H1 (cell line): ENCODE results near the gene SOX15. TPM values are rescaled to one million over a fixed set of nuclear protein-coding genes. Genes with fewer than 3 reads are reported as not detected.
A peak's percentile ranks its signal among the peaks of the same experiment; 100 is the strongest.

ENCODE experiments used
- CTCF ChIA-PET: fragments of 300-600 bp; sonication (Branson Sonifier 250); formaldehyde crosslinking; loops from one replicate; lab custom pipeline; 2021; ENCODE audit not compliant: partially characterized antibody; lab: Charles Lee
- POLR2A ChIA-PET: fragments of 300-600 bp; sonication (Branson Sonifier 250); formaldehyde crosslinking; loops from one replicate; lab custom pipeline; 2021; ENCODE audit warnings: inconsistent platforms; ENCODE audit not compliant: partially characterized antibody; lab: Charles Lee
- DNase-seq, 2 experiments: peaks; one replicate each; pipeline versions ENCODE4 v3.0.0 to v3.0.0-alpha.2; 2010 to 2022; ENCODE audit warnings: low spot score in 2 of 2, low read depth in 1 of 2, mixed read lengths in 1 of 2
- FAIRE-seq: peaks from 2 replicates; lab custom pipeline; 2011; peaks lifted over from hg19 to GRCh38; lab: Jason Lieb, UNC
- H2AFZ ChIP-seq: 2 replicates; pipeline ENCODE4 v1.8.1; 2012; ENCODE audit warnings: low read length, inconsistent platforms
- H2AK5ac ChIP-seq: 2 replicates; pipeline ENCODE4 v1.6.1; 2013; ENCODE audit warnings: low read depth, low read length
- H2BK120ac ChIP-seq: replicated peaks from 2 replicates; pipeline ENCODE3; 2013; ENCODE audit warnings: low read depth, low read length, inconsistent platforms
- H2BK12ac ChIP-seq: 2 replicates; pipeline ENCODE4 v1.6.1; 2013; ENCODE audit warnings: low read depth, low read length
- H2BK15ac ChIP-seq: 2 replicates; pipeline ENCODE4 v1.6.1; 2013; ENCODE audit warnings: low read length
- H2BK20ac ChIP-seq: 2 replicates; pipeline ENCODE4 v1.6.1; 2013; ENCODE audit warnings: low read length
- H2BK5ac ChIP-seq: 2 replicates; pipeline ENCODE4 v1.6.1; 2013; ENCODE audit warnings: low read depth, low read length
- H3K14ac ChIP-seq: 2 replicates; pipeline ENCODE4 v1.6.1; 2013; ENCODE audit warnings: inconsistent platforms; ENCODE audit not compliant: insufficient read length
- H3K18ac ChIP-seq: 2 replicates; pipeline ENCODE4 v1.6.1; 2013; ENCODE audit warnings: low read length; ENCODE audit errors: extremely low read depth
- H3K23ac ChIP-seq: 2 replicates; pipeline ENCODE4 v1.6.1; 2013; ENCODE audit warnings: inconsistent platforms; ENCODE audit not compliant: insufficient read length
- H3K23me2 ChIP-seq: 2 replicates; pipeline ENCODE4 v1.6.1; 2013; ENCODE audit warnings: low read depth, low read length
- H3K27ac ChIP-seq: 2 replicates; pipeline ENCODE4 v1.6.1; 2011; ENCODE audit warnings: low read depth, low read length, inconsistent platforms
- H3K27me3 ChIP-seq, 4 experiments: replicated peaks in 1 of 4; 1 replicate in 1 of 4; 2 replicates in 3 of 4; pipeline versions ENCODE4 v1.6.1 to v1.8.1; 2011 to 2013; ENCODE audit warnings: low read length in 3 of 4, mild to moderate bottlenecking in 3 of 4, inconsistent platforms in 2 of 4, mixed read lengths in 2 of 4, moderate library complexity in 1 of 4; ENCODE audit not compliant: control insufficient read depth in 3 of 4, insufficient read depth in 3 of 4; ENCODE audit errors: extremely low read depth in 1 of 4
- H3K36me3 ChIP-seq, 4 experiments: 2 replicates each; pipeline versions ENCODE4 v1.6.1 to v1.8.1; 2011 to 2013; ENCODE audit warnings: mild to moderate bottlenecking in 4 of 4, low read length in 3 of 4, moderate library complexity in 2 of 4, control low read depth in 1 of 4, inconsistent platforms in 1 of 4; ENCODE audit not compliant: insufficient read depth in 4 of 4, control insufficient read depth in 2 of 4
- H3K4ac ChIP-seq: replicated peaks from 2 replicates; pipeline ENCODE3; 2013; ENCODE audit warnings: low read length, low read depth, mixed read lengths, inconsistent platforms; ENCODE audit not compliant: insufficient read length
- H3K4me1 ChIP-seq, 4 experiments: replicated peaks in 1 of 4; 1 replicate in 1 of 4; 2 replicates in 3 of 4; pipeline versions ENCODE4 v1.6.1 to v1.8.1; 2011 to 2013; ENCODE audit warnings: low read length in 3 of 4, inconsistent platforms in 2 of 4, mixed read lengths in 1 of 4; ENCODE audit not compliant: insufficient read depth in 4 of 4, control insufficient read depth in 3 of 4
- H3K4me2 ChIP-seq, 2 experiments: 2 replicates each; pipeline versions ENCODE4 v1.6.1 to v1.8.1; 2011 to 2013; ENCODE audit warnings: low read depth in 2 of 2, low read length in 2 of 2, control low read depth in 1 of 2, inconsistent platforms in 1 of 2, mild to moderate bottlenecking in 1 of 2; ENCODE audit not compliant: insufficient read depth in 1 of 2
- H3K4me3 ChIP-seq, 4 experiments: fragments of 200-600, 300-600 bp in 1 of 4; sonication (generic), shearing (Covaris generic), sonication (Bioruptor Twin) in 1 of 4; 2 replicates each; pipeline versions ENCODE4 v1.5.1 to v1.8.1; 2011 to 2016; ENCODE audit warnings: low read length in 4 of 4, low read depth in 3 of 4, control low read depth in 2 of 4, inconsistent platforms in 2 of 4, mild to moderate bottlenecking in 2 of 4, mixed read lengths in 1 of 4, moderate library complexity in 1 of 4; ENCODE audit not compliant: insufficient read depth in 2 of 4; ENCODE audit errors: extremely low read depth in 1 of 4
- H3K56ac ChIP-seq: replicated peaks from 2 replicates; pipeline ENCODE3; 2013; ENCODE audit warnings: low read depth, mild to moderate bottlenecking, mixed read lengths, low read length, inconsistent platforms; ENCODE audit not compliant: insufficient read length
- H3K79me1 ChIP-seq: 2 replicates; pipeline ENCODE4 v1.6.1; 2013; ENCODE audit warnings: low read depth, low read length, control low read depth
- H3K79me2 ChIP-seq, 2 experiments: 2 replicates each; pipeline versions ENCODE4 v1.6.1 to v1.8.1; 2012 to 2013; ENCODE audit warnings: low read length in 2 of 2, mild to moderate bottlenecking in 2 of 2, inconsistent platforms in 1 of 2; ENCODE audit not compliant: insufficient read depth in 2 of 2, control insufficient read depth in 1 of 2
- H3K9ac ChIP-seq, 4 experiments: replicated peaks in 1 of 4; 1 replicate in 1 of 4; 2 replicates in 3 of 4; pipeline versions ENCODE4 v1.6.1 to v1.8.1; 2011 to 2013; ENCODE audit warnings: low read depth in 3 of 4, low read length in 3 of 4, control low read depth in 2 of 4, mild to moderate bottlenecking in 2 of 4, moderate library complexity in 2 of 4, inconsistent platforms in 1 of 4; ENCODE audit errors: extremely low read depth in 1 of 4
- H3K9me3 ChIP-seq, 2 experiments: 2 replicates each; pipeline versions ENCODE4 v1.6.1 to v1.8.1; 2012 to 2013; ENCODE audit warnings: mild to moderate bottlenecking in 2 of 2, moderate library complexity in 2 of 2, control low read depth in 1 of 2, inconsistent platforms in 1 of 2, low read depth in 1 of 2, low read length in 1 of 2, mixed read lengths in 1 of 2; ENCODE audit not compliant: insufficient read depth in 2 of 2
- H4K20me1 ChIP-seq, 2 experiments: replicated peaks in 1 of 2; 2 replicates each; pipeline versions ENCODE3 to v1.8.1; 2011 to 2013; ENCODE audit warnings: inconsistent platforms in 2 of 2, low read length in 2 of 2, mild to moderate bottlenecking in 1 of 2; ENCODE audit not compliant: insufficient read depth in 2 of 2, control insufficient read depth in 1 of 2
- H4K5ac ChIP-seq: 2 replicates; pipeline ENCODE4 v1.6.1; 2013; ENCODE audit warnings: low read length, low read depth, mixed read lengths, inconsistent platforms; ENCODE audit not compliant: insufficient read length
- H4K8ac ChIP-seq: 2 replicates; pipeline ENCODE4 v1.8.0; 2013; ENCODE audit warnings: mild to moderate bottlenecking, moderate library complexity, low read length, inconsistent platforms; ENCODE audit not compliant: insufficient read depth; ENCODE audit errors: extremely low read depth
- H4K91ac ChIP-seq: replicated peaks from 2 replicates; pipeline ENCODE3; 2013; ENCODE audit warnings: low read length, mixed read lengths, inconsistent platforms; ENCODE audit not compliant: insufficient read length
- NRF1 ChIP-seq: IDR thresholded peaks from 2 replicates; pipeline ENCODE4 v1.6.1; 2011; ENCODE audit warnings: mild to moderate bottlenecking, low read depth, low read length, improper control_type of control experiment
- PHF8 ChIP-seq: fragments of 200-600 bp; sonication (generic); conservative IDR thresholded peaks from 2 replicates; pipeline ENCODE4 v1.7.1; 2012; ENCODE audit warnings: low read depth, mild to moderate bottlenecking, inconsistent platforms, low read length, moderate library complexity
- POLR2A ChIP-seq, 2 experiments: IDR thresholded peaks; 1 replicate in 1 of 2; 2 replicates in 1 of 2; pipeline ENCODE4 v1.6.1; 2011; ENCODE audit warnings: low read depth in 2 of 2, low read length in 2 of 2, mild to moderate bottlenecking in 2 of 2; ENCODE audit errors: control extremely low read depth in 1 of 2
- POLR2AphosphoS5 ChIP-seq: IDR thresholded peaks from 2 replicates; pipeline ENCODE4 v1.6.1; 2011; ENCODE audit warnings: low read depth, low read length
- SUZ12 ChIP-seq: fragments of 200-600 bp; sonication (generic); IDR thresholded peaks from 2 replicates; pipeline ENCODE4 v1.6.1; 2012; ENCODE audit warnings: mild to moderate bottlenecking, inconsistent platforms, low read length, moderate library complexity, mixed read lengths
- WGBS, 2 experiments: shearing (Covaris generic) in 1 of 2; methylation state at CpG; one replicate each; pipeline versions ENCODE4 v1.1.6 to v1.1.7; 2013 to 2015; ENCODE audit warnings: low lambda C conversion rate in 2 of 2, mixed read lengths in 2 of 2, inconsistent platforms in 1 of 2, low coverage in 1 of 2, missing lambda C conversion rate in 1 of 2; ENCODE audit not compliant: insufficient replicate concordance in 2 of 2, insufficient coverage in 1 of 2, insufficient read length in 1 of 2; ENCODE audit errors: extremely low coverage in 1 of 2, missing lambda C conversion rate in 1 of 2; 5-methylcytosine and 5-hydroxymethylcytosine counted together
- polyA plus RNA-seq, 7 experiments: library from polyadenylated mRNA; depleted of rRNA in 3 of 7; stranded (reverse) in 5 of 7; unstranded in 2 of 7; fragments of >200 nt in 5 of 7; fragments of 200-250 nt in 2 of 7; gene quantifications; 1 replicate in 5 of 7; 2 replicates in 1 of 7; 4 replicates in 1 of 7; pipeline versions ENCODE4 v1.2.1 to v1.2.3, GENCODE V29; 2011 to 2013; ENCODE audit warnings: missing spikeins in 2 of 7, mixed read lengths in 2 of 7
- total RNA-seq: library from RNA; stranded (reverse); fragmentation: NEBNext Ultra II Directional; extraction: Animal tissue kit (Norgen Biotek cat#: 25700); gene quantifications from 2 replicates; pipeline ENCODE4 v1.2.1, GENCODE V29; 2021

SOX15 gene
- total and polyA plus RNA-seq, 2 of the 8 experiments (the other 6 are each of a cell fraction or from before 2014, with no cell fraction given) = 14.3 to 26.8 TPM

- H3K56ac ChIP-seq = no peak overlapping the region
- no peak overlapping the region for H3K14ac ChIP-seq
- peaks cover 6 to 25% (median 18%) of the 10 kb centered on the region in 4 experiments for H3K4me1 ChIP-seq
- H3K23ac ChIP-seq = no peak overlapping the region
- H2BK20ac ChIP-seq = no peak overlapping the region
- H4K91ac ChIP-seq = no peak overlapping the region
- no peak overlapping the region for H3K27ac ChIP-seq
- no peak overlapping the region for H2BK12ac ChIP-seq
- FAIRE-seq (no peak), DNase-seq (no peak)
- no peak overlapping the region for H2AFZ ChIP-seq
- H3K9ac ChIP-seq = peak overlapping the region in 3 of 4 experiments; percentile 34 to 40 (median 40); a peak in 4 of 7 replicates
- H3K9me3 ChIP-seq = no peaks in the 10 kb centered on the region
- CTCF ChIA-PET = interaction anchor here (0.6 to 2.8 kb wide), 36 partner anchors 8 to 252 kb away, joined by 3 to 24 read pairs (median 4); partner anchors contain the start of genes ACAP1, CD68, FXR2 and PLSCR3
- peak overlapping the region; percentile 59 to 73 (median 69) for H3K4me3 ChIP-seq
- H4K8ac ChIP-seq = peak overlapping the region; percentile 54; the same call in 1 of the 2 replicates
- H2BK15ac ChIP-seq = no peak overlapping the region; the same call in 1 of the 2 replicates
- peaks cover 18% of the 10 kb centered on the region; the same call in 1 of the 2 replicates for H3K23me2 ChIP-seq
- H2BK5ac ChIP-seq = no peak overlapping the region
- TF ChIP-seq POLR2AphosphoS5 (0 out of 2 replicates have a peak, but pooled peaks have one; percentile 8), NRF1 (no peak), SUZ12 (0 out of 2 replicates have a peak, but pooled peaks have one; percentile 27), PHF8 (0 out of 2 replicates have a peak, but pooled peaks have one; percentile 10), POLR2A (IDR thresholded peaks at IDR 0.05; ENCODE audit: control extremely low read depth in 1 of 2, low read depth in 2 of 2, low read length in 2 of 2) (peak in 1 of 2 experiments; percentile 8; a peak in 1 of 3 replicates)
- WGBS, 2 experiments = 59% methylated on average over 24 of the region's 30 CpGs; no CpG with 5 or more reads in 1 of the 2 experiments
- H3K4ac ChIP-seq = no peak overlapping the region
- peak overlapping the region; percentile 60 for H3K18ac ChIP-seq
- POLR2A ChIA-PET = interaction anchor here (0.7 to 28.5 kb wide), 34 partner anchors 10 to 618 kb away, joined by 3 to 1144 read pairs (median 5); partner anchors contain the start of genes ATP1B2, CD68, DNAH2 and EFNB3
- H2BK120ac ChIP-seq = no peak overlapping the region
- H2AK5ac ChIP-seq = no peak overlapping the region; the same call in 1 of the 2 replicates
- no peaks in the 10 kb centered on the region for H3K27me3 ChIP-seq
- peaks cover 0 to 2% of the 10 kb centered on the region in 2 experiments for H4K20me1 ChIP-seq
- H3K4me2 ChIP-seq = peak overlapping the region; percentile 71 to 85
- H3K79me1 ChIP-seq = no peaks in the 10 kb centered on the region; the same call in none of the 2 replicates
- H3K79me2 ChIP-seq = no peaks in the 10 kb centered on the region
- peak overlapping the region; percentile 18 for H4K5ac ChIP-seq
- H3K36me3 ChIP-seq = peaks cover 9 to 33% (median 18%) of the 10 kb centered on the region in 4 experiments; a peak in 7 of 8 replicates
Observed at GRCh38 chr17:7588553-7589203, 1.2 kb downstream of the SOX15 start.
